ENCODE data around the gene MAD1L1.

MAD1L1 gene

DNA sequence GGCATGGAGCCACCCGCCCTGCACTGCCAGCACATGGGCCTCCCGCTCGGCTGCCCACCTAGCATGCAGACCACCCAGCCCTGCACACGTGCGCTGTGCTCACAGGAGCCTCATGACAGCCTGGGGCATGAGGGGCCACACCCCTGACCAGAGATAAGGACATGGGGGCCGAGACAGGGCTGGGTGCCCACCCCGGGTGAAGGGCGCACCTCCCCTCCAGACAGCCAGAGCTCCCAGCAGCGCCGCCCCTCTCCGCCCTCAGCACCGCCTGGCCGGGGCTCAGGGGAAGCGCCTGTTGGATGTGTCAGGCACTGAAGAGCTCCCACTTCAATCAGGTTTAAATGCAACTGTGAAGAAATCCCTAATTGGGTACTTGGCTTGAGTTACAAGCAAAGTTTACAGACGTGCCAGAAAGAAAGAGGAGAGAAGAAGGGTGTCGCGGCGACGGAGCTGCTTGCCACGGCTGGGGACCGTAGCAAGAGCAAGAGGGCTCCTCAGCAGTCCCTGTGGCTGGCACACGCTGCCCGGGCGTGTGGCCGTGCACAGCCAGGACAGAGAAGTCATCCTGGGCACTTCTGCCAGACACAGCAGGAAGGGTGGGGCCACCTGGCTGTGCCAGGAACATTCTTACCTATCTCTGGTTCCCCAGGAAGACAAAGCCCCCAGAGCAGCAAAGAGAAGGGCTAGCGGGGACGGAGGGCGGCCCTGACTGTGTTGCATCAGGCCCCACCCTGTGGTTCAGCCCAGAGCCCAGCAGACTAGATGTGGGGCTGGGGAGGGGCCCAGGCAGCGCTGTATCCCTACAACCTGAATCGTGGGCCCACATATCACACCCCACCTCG is 315.3 kb downstream of the MAD1L1 start:
- Histone ChIP-seq H3K9me3 (ENCODE audit: control insufficient read depth in 2 of 2, low read length in 2 of 2) (no peaks in the 10 kb centered on the region), H3K9ac (ENCODE audit: low read depth in 1 of 2, low read length in 2 of 2) (no peak overlapping the region), H3K27ac (ENCODE audit: low read depth in 2 of 2, low read length in 2 of 2) (no peak overlapping the region), H3K4me1 (ENCODE audit: control insufficient read depth in 2 of 2, insufficient read depth in 2 of 2, low read length in 2 of 2) (peaks cover 2 to 7% of the 10 kb centered on the region in 2 donors), H3K36me3 (ENCODE audit: control insufficient read depth in 2 of 2, insufficient read depth in 2 of 2, low read length in 2 of 2) (no peaks in the 10 kb centered on the region), H3K4me3 (ENCODE audit: low read length in 2 of 2) (no peak overlapping the region), H3K27me3 (ENCODE audit: control insufficient read depth in 2 of 2, insufficient read depth in 2 of 2, low read length in 2 of 2) (no peaks in the 10 kb centered on the region)

DNA sequence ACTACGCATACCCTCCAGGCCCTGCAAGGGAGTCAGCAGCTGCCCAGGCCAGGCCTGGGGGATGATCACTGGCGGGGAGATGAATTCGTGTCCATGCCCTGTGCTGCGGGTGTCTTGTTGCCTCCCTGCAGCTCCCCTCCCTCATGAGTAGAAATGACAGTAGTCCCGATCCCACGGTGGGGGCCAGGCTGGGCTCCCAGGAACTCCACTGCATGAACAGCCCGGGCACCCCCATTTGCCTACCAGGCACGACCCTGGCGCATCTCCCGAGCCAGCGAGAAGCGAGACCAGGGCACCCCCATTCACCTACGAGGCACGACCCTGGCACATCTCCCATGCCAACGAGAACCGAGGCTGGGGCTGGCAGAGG is 316.2 kb downstream of the MAD1L1 start:
- Histone ChIP-seq H3K36me3 (ENCODE audit: control insufficient read depth in 2 of 2, insufficient read depth in 2 of 2, low read length in 2 of 2) (no peaks in the 10 kb centered on the region), H3K27me3 (ENCODE audit: control insufficient read depth in 2 of 2, insufficient read depth in 2 of 2, low read length in 2 of 2) (no peaks in the 10 kb centered on the region), H3K4me3 (ENCODE audit: low read length in 2 of 2) (no peak overlapping the region), H3K9me3 (ENCODE audit: control insufficient read depth in 2 of 2, low read length in 2 of 2) (no peaks in the 10 kb centered on the region), H3K4me1 (ENCODE audit: control insufficient read depth in 2 of 2, insufficient read depth in 2 of 2, low read length in 2 of 2) (peaks cover 2 to 7% of the 10 kb centered on the region in 2 donors), H3K27ac (ENCODE audit: low read depth in 2 of 2, low read length in 2 of 2) (no peak overlapping the region), H3K9ac (ENCODE audit: low read depth in 1 of 2, low read length in 2 of 2) (no peak overlapping the region)

DNA sequence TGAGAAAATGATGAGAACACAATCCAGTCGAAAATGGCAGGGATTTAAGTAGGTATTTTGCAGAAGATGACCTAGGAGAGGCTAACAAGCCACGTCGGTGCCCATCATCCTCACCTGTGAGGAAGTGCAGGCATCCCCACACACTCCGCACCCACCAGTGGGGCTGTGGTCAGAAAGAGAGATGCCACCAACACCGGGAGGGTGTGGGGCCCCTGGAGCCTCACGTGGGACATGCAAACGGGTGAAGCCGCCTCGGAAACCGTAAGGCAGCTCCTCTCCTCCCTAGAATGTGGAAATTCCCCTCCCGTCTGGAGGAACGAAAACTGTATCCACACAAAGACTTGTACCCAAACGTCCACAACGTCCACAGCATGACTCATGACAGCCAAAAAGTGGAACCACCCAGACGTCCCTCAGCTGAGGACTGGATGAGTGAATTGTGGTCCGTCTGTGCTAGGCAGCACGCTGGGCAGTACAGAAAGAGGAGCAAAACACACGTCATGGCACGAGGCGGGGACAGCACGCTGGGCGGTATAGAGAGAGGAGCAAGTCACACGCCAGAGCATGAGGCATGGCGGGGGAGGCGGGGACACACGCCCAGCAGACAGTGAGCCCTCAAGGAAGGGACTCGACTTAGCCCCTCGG is 316.7 kb downstream of the MAD1L1 start:
- Histone ChIP-seq H3K36me3 (ENCODE audit: control insufficient read depth in 2 of 2, insufficient read depth in 2 of 2, low read length in 2 of 2) (no peaks in the 10 kb centered on the region), H3K4me3 (ENCODE audit: low read length in 2 of 2) (no peak overlapping the region), H3K27ac (ENCODE audit: low read depth in 2 of 2, low read length in 2 of 2) (no peak overlapping the region), H3K9ac (ENCODE audit: low read depth in 1 of 2, low read length in 2 of 2) (no peak overlapping the region), H3K4me1 (ENCODE audit: control insufficient read depth in 2 of 2, insufficient read depth in 2 of 2, low read length in 2 of 2) (peaks cover 2 to 7% of the 10 kb centered on the region in 2 donors), H3K9me3 (ENCODE audit: control insufficient read depth in 2 of 2, low read length in 2 of 2) (no peaks in the 10 kb centered on the region), H3K27me3 (ENCODE audit: control insufficient read depth in 2 of 2, insufficient read depth in 2 of 2, low read length in 2 of 2) (no peaks in the 10 kb centered on the region)

DNA sequence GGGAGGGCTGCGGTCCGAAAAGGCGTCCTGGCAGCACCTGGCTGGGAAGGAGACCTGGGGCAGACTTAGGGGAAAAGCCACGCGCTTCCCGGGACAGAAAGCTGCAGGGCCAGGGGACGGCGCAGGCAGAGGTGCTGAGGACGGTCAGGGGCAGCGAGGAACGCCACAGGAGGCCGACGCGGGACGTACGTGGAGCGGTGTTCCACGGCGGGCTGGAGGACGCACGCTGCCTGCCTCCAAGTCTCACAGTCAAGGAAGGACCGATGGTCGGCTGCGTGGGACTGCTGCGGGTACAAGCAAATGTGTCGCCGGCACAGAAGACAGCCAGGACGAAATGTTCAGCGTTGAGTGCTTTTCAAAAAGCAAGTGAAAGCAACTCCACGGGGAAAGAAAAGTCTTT is 317.4 kb downstream of the MAD1L1 start:
- H3K36me3 ChIP-seq (ENCODE audit: control insufficient read depth in 2 of 2, insufficient read depth in 2 of 2, low read length in 2 of 2) = no peaks in the 10 kb centered on the region

DNA sequence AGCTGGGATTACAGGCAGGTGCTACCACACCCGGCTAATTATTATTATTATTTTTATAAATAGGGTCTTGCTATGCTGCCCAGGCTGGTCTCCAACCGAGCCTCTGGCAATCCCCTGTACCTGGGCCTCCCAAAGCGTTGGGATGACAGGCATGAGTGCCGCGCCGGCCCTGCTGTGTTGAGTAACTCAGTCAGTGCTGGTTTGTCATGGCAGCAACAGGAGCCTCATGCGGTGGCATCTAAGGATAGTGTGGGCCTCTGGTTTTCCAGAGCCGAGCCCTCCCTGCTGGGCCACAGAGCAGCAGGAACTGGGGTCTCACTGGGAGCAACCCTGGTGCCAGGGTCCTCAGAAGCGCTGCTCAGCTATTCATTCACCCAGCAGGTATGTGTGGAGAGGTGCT is 318.0 kb downstream of the MAD1L1 start:
- no peak overlapping the region for H3K4me3 ChIP-seq (ENCODE audit: low read length in 2 of 2)
- H3K27ac ChIP-seq (ENCODE audit: low read depth in 2 of 2, low read length in 2 of 2) = no peak overlapping the region
- no peaks in the 10 kb centered on the region for H3K9me3 ChIP-seq (ENCODE audit: control insufficient read depth in 2 of 2, low read length in 2 of 2)
- no peaks in the 10 kb centered on the region for H3K27me3 ChIP-seq (ENCODE audit: control insufficient read depth in 2 of 2, insufficient read depth in 2 of 2, low read length in 2 of 2)
- no peak overlapping the region for H3K9ac ChIP-seq (ENCODE audit: low read depth in 1 of 2, low read length in 2 of 2)
- peaks cover 0 to 7% of the 10 kb centered on the region in 2 donors for H3K4me1 ChIP-seq (ENCODE audit: control insufficient read depth in 2 of 2, insufficient read depth in 2 of 2, low read length in 2 of 2)
- H3K36me3 ChIP-seq (ENCODE audit: control insufficient read depth in 2 of 2, insufficient read depth in 2 of 2, low read length in 2 of 2) = no peaks in the 10 kb centered on the region

More for the DNA sequence above, 317.4 kb downstream of the MAD1L1 start:
- no peak overlapping the region for H3K27ac ChIP-seq (ENCODE audit: low read depth in 2 of 2, low read length in 2 of 2)
- H3K4me1 ChIP-seq (ENCODE audit: control insufficient read depth in 2 of 2, insufficient read depth in 2 of 2, low read length in 2 of 2) = peaks cover 2 to 7% of the 10 kb centered on the region in 2 donors
- no peaks in the 10 kb centered on the region for H3K9me3 ChIP-seq (ENCODE audit: control insufficient read depth in 2 of 2, low read length in 2 of 2)
- H3K9ac ChIP-seq (ENCODE audit: low read depth in 1 of 2, low read length in 2 of 2) = no peak overlapping the region
- H3K27me3 ChIP-seq (ENCODE audit: control insufficient read depth in 2 of 2, insufficient read depth in 2 of 2, low read length in 2 of 2) = no peaks in the 10 kb centered on the region
- no peak overlapping the region for H3K4me3 ChIP-seq (ENCODE audit: low read length in 2 of 2)

DNA sequence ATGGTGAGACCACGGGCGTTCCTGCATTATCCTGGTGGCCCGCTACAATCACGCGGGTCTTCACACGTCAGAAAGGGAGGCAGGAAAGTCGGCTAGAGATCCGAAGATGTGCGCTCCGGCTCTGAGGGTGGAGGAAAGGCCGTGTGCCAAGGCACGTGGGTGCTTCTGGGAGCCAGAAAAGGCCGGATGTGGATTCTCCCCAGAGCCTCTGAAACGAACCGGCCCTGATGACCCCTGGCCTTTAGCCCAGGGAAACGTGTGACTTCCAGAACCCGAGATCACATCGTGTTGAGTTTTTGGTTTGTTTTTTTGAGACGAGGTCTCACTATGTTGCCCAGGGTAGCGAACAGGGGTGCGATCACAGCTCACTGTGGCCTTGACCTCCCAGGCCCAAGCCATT is 318.4 kb downstream of the MAD1L1 start:
- H3K27me3 ChIP-seq (ENCODE audit: control insufficient read depth in 2 of 2, insufficient read depth in 2 of 2, low read length in 2 of 2) = no peaks in the 10 kb centered on the region
- H3K4me1 ChIP-seq (ENCODE audit: control insufficient read depth in 2 of 2, insufficient read depth in 2 of 2, low read length in 2 of 2) = peaks cover 0 to 4% of the 10 kb centered on the region in 2 donors
- no peak overlapping the region for H3K27ac ChIP-seq (ENCODE audit: low read depth in 2 of 2, low read length in 2 of 2)
- no peak overlapping the region for H3K9ac ChIP-seq (ENCODE audit: low read depth in 1 of 2, low read length in 2 of 2)
- no peaks in the 10 kb centered on the region for H3K9me3 ChIP-seq (ENCODE audit: control insufficient read depth in 2 of 2, low read length in 2 of 2)
- H3K4me3 ChIP-seq (ENCODE audit: low read length in 2 of 2) = no peak overlapping the region
- no peaks in the 10 kb centered on the region for H3K36me3 ChIP-seq (ENCODE audit: control insufficient read depth in 2 of 2, insufficient read depth in 2 of 2, low read length in 2 of 2)

DNA sequence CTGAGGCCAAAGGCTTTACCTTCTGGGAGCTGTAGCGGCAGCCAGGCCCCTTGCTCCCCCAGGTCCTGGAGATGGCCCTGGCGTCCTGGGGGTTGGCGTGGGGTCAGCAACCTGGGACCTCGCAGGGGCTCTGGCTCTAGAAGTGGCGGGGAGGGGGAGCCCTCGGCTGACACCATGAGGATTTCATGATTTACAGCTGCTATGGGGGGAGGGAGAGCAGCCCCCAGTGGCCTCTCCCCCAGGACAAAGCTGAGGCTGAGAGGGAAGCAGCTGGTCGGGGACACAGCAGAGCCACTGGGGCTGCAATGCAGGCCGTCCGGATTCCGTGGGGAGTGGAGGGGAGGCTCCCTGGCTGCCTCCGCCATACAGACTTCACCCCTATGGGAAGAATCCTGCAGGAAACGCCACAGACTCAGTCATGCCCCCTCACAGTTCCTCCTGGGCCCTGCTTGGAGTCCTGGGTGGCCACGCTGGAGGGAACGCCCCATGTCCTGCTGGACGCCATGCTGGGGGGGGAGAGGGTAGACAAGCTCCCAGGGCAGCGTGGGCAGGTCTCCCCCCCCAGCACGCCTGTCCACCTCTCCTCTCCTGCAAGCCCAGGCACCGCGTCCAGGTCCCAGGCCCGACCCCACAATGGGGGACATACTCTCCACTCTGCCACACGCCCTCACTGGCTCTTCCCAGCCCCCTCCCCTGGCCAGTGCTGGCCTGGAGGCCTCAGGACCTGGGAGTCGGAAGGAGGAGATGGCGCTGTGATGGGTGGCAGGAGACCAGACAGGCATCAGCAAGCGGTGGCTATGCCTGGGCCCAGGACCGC is 319.1 kb downstream of the MAD1L1 start:
- no peaks in the 10 kb centered on the region for H3K9me3 ChIP-seq (ENCODE audit: control insufficient read depth in 2 of 2, low read length in 2 of 2)
- no peak overlapping the region for H3K9ac ChIP-seq (ENCODE audit: low read depth in 1 of 2, low read length in 2 of 2)

DNA sequence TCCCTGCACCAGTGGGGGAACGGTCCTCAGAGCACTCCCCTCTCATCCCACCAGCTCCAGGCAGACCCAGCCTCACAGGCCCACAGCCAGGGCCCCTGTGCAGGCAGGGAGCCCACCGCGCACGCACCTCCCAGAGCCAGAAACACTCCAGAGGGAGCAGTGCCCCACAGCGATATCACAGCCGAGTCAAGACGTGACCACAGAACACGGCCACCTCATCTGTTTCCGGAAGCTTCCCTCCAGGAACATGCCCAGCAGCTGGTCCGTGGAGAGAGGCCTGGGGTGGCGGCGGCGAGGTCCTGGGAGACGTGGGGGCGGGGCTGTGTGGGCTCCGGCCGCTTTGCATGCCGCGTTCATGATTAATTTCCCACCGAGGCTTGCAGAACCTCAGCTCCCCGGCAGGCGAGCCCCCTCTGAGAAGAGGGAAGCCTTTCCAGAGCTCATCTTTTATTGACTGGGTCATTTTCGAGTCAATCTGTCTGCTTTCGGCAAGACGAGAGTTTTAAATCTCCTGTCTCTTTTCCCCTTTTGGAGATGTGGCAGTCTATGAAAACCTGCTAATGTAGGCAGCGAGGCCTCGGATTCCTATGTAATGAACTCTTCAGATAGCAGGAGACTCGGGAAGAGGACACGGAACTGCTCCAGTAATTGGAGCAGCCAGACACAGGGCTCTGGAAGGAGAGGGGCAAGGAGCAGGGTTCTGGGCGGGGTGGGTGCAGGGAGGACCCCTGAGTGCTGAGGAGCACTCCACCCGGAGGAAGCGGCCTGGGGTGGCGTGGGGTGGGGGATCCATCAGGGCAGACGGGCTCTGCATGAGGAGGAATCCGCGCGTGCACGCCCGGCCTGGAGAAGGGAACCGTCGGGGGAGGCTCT is 319.9 kb downstream of the MAD1L1 start:
- H3K4me1 ChIP-seq (ENCODE audit: control insufficient read depth in 2 of 2, insufficient read depth in 2 of 2, low read length in 2 of 2) = no peaks in the 10 kb centered on the region
- no peaks in the 10 kb centered on the region for H3K9me3 ChIP-seq (ENCODE audit: control insufficient read depth in 2 of 2, low read length in 2 of 2)
- no peaks in the 10 kb centered on the region for H3K27me3 ChIP-seq (ENCODE audit: control insufficient read depth in 2 of 2, insufficient read depth in 2 of 2, low read length in 2 of 2)
- no peak overlapping the region for H3K27ac ChIP-seq (ENCODE audit: low read depth in 2 of 2, low read length in 2 of 2)
- H3K4me3 ChIP-seq (ENCODE audit: low read length in 2 of 2) = no peak overlapping the region
- H3K36me3 ChIP-seq (ENCODE audit: control insufficient read depth in 2 of 2, insufficient read depth in 2 of 2, low read length in 2 of 2) = no peaks in the 10 kb centered on the region
- H3K9ac ChIP-seq (ENCODE audit: low read depth in 1 of 2, low read length in 2 of 2) = no peak overlapping the region

More for the DNA sequence above, 319.1 kb downstream of the MAD1L1 start:
- H3K27me3 ChIP-seq (ENCODE audit: control insufficient read depth in 2 of 2, insufficient read depth in 2 of 2, low read length in 2 of 2) = no peaks in the 10 kb centered on the region
- no peaks in the 10 kb centered on the region for H3K36me3 ChIP-seq (ENCODE audit: control insufficient read depth in 2 of 2, insufficient read depth in 2 of 2, low read length in 2 of 2)
- no peak overlapping the region for H3K4me3 ChIP-seq (ENCODE audit: low read length in 2 of 2)
- H3K27ac ChIP-seq (ENCODE audit: low read depth in 2 of 2, low read length in 2 of 2) = no peak overlapping the region
- no peaks in the 10 kb centered on the region for H3K4me1 ChIP-seq (ENCODE audit: control insufficient read depth in 2 of 2, insufficient read depth in 2 of 2, low read length in 2 of 2)

DNA sequence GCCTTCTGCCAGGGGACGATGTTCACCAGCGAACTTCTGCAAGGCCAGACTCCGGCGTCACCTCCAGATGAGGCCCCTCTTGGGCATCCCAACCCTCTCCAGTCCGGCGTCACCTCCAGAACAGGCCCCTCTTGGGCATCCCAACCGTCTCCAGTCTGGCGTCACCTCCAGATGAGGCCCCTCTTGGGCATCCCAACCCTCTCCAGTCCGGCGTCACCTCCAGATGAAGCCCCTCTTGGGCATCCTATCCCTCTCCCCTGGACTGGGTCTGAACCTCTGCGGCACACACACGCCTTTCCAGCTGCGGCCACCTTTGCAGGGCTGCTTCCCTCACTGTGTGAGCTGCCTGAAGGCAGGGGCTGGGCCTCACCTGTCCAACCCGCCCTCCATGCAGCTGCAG is 321.2 kb downstream of the MAD1L1 start:
- Histone ChIP-seq H3K4me3 (ENCODE audit: low read length in 2 of 2) (no peak overlapping the region), H3K27me3 (ENCODE audit: control insufficient read depth in 2 of 2, insufficient read depth in 2 of 2, low read length in 2 of 2) (no peaks in the 10 kb centered on the region), H3K9ac (ENCODE audit: low read depth in 1 of 2, low read length in 2 of 2) (no peak overlapping the region), H3K9me3 (ENCODE audit: control insufficient read depth in 2 of 2, low read length in 2 of 2) (no peaks in the 10 kb centered on the region), H3K27ac (ENCODE audit: low read depth in 2 of 2, low read length in 2 of 2) (no peak overlapping the region), H3K4me1 (ENCODE audit: control insufficient read depth in 2 of 2, insufficient read depth in 2 of 2, low read length in 2 of 2) (no peaks in the 10 kb centered on the region), H3K36me3 (ENCODE audit: control insufficient read depth in 2 of 2, insufficient read depth in 2 of 2, low read length in 2 of 2) (no peaks in the 10 kb centered on the region)

Data from mucosa of rectum (tissue), 2 donors.